ENCODE data around the gene KAT8. TPM values are rescaled to one million over a fixed set of nuclear protein-coding genes. Genes with fewer than 3 reads are reported as not detected.

Gene KAT8
- total and polyA plus RNA-seq, 2 of the 13 experiments (the other 11 are each of a cell fraction or from before 2014, with no cell fraction given) = 79.0 to 84.2 TPM

GRCh38 chr16:31094424-31095120 is 22.9 kb upstream of the KAT8 start, which contains the start of gene VKORC1 (continued):
- TF ChIP-seq MBD4 (IDR thresholded peaks at IDR 0.05; ENCODE audit: borderline replicate concordance, low read length) (no peak), ZNF335 (CRISPR knock-in tag; IDR thresholded peaks at IDR 0.05) (peak; percentile 95), BRCA1 (CRISPR knock-in tag; IDR thresholded peaks at IDR 0.05) (no peak), IRF2 (CRISPR knock-in tag; IDR thresholded peaks at IDR 0.05) (peak; percentile 96), ZNF570 (CRISPR knock-in tag; IDR thresholded peaks at IDR 0.05; ENCODE audit: borderline replicate concordance) (no peak; the same call in 1 of the 2 replicates), RARA (CRISPR knock-in tag; IDR thresholded peaks at IDR 0.05) (peak; percentile 21; the same call in 1 of the 2 replicates), HMG20B (CRISPR knock-in tag; conservative IDR thresholded peaks at IDR 0.05) (peak; percentile 21), ZFP82 (CRISPR knock-in tag; IDR thresholded peaks at IDR 0.05; ENCODE audit: borderline replicate concordance) (0 out of 2 replicates have a peak, but pooled peaks have one; percentile 15), THRA (CRISPR knock-in tag; IDR thresholded peaks at IDR 0.05; ENCODE audit: borderline replicate concordance) (peak; percentile 79), NRL (CRISPR knock-in tag; IDR thresholded peaks at IDR 0.05; ENCODE audit: borderline replicate concordance) (peak; percentile 73; the same call in 1 of the 2 replicates), JARID2 (CRISPR knock-in tag; IDR thresholded peaks at IDR 0.05; ENCODE audit: insufficient replicate concordance) (peak; percentile 37), HNRNPH1 (optimal IDR thresholded peaks at IDR 0.05; ENCODE audit: low read depth, low read length) (no peak), ZBTB25 (CRISPR knock-in tag; IDR thresholded peaks at IDR 0.05) (peak; percentile 66; the same call in 1 of the 2 replicates), ZNF652 (CRISPR knock-in tag; IDR thresholded peaks at IDR 0.05; ENCODE audit: borderline replicate concordance, low read depth) (peak; percentile 17; the same call in 1 of the 2 replicates), SMAD3 (CRISPR knock-in tag; IDR thresholded peaks at IDR 0.05) (peak; percentile 88; the same call in 1 of the 2 replicates), TFE3 (CRISPR knock-in tag; IDR thresholded peaks at IDR 0.05) (peak; percentile 46; the same call in 1 of the 2 replicates), TFDP1 (CRISPR knock-in tag; IDR thresholded peaks at IDR 0.05; ENCODE audit: borderline replicate concordance) (peak; percentile 89), KLF6 (CRISPR knock-in tag; IDR thresholded peaks at IDR 0.05) (0 out of 2 replicates have a peak, but pooled peaks have one; percentile 39), ONECUT2 (CRISPR knock-in tag; IDR thresholded peaks at IDR 0.05) (peak; percentile 30; the same call in 1 of the 2 replicates), GPN1 (CRISPR knock-in tag; IDR thresholded peaks at IDR 0.05; ENCODE audit: borderline replicate concordance) (0 out of 2 replicates have a peak, but pooled peaks have one; percentile 43), ZNF557 (CRISPR knock-in tag; IDR thresholded peaks at IDR 0.05) (no peak; the same call in none of the 2 replicates), MEIS2 (CRISPR knock-in tag; IDR thresholded peaks at IDR 0.05) (peak; percentile 76), SYNCRIP (IDR thresholded peaks at IDR 0.05; ENCODE audit: insufficient read depth, low read depth, low read length) (no peak), PBX3 (CRISPR knock-in tag; IDR thresholded peaks at IDR 0.05; ENCODE audit: borderline replicate concordance) (peak; percentile 67; the same call in 1 of the 2 replicates)

All from HepG2 (cell line).